HG03025 (cell line): ENCODE results near the gene CPNE1.
"Not testable (repeated sequence)": the region's sequence is repeated elsewhere in the genome, so short reads cannot be mapped to it uniquely, and the experiment has no call there.

Experiments used
- ATAC-seq: cut with Tn5 transposase; IDR thresholded peaks from one replicate; pipeline ENCODE4 v1.9.1; 2021; ENCODE audit warnings: mild to moderate bottlenecking, moderate library complexity; ENCODE audit not compliant: unreplicated experiment, low FRiP score

The CPNE1 gene

GRCh38 chr20:35698298-35699126 is 33.8 kb upstream of the CPNE1 start:
- ATAC-seq: peak; percentile 23

GRCh38 chr20:35697696-35698297 is 33.1 kb upstream of the CPNE1 start:
- ATAC-seq: no peak

GRCh38 chr20:35695978-35696377 is 31.3 kb upstream of the CPNE1 start:
- ATAC-seq: no peak

GRCh38 chr20:35695245-35695749 is 30.6 kb upstream of the CPNE1 start:
- no peak for ATAC-seq

GRCh38 chr20:35690265-35690664 is 25.6 kb upstream of the CPNE1 start:
- no peak for ATAC-seq

- not testable (repeated sequence) for ATAC-seq
These were observed 22.2 kb upstream of the CPNE1 start for GRCh38 chr20:35686872-35687271.

- ATAC-seq: not testable (repeated sequence)
These were observed 20.7 kb upstream of the CPNE1 start for GRCh38 chr20:35685368-35685767.

GRCh38 chr20:35681960-35682359 is 17.3 kb upstream of the CPNE1 start:
- ATAC-seq: no peak

GRCh38 chr20:35680452-35681183 is 15.9 kb upstream of the CPNE1 start:
- ATAC-seq: no peak

- no peak for ATAC-seq
These were observed 10.2 kb upstream of the CPNE1 start for GRCh38 chr20:35674921-35675320.

- ATAC-seq: no peak
These were observed 9.2 kb upstream of the CPNE1 start for GRCh38 chr20:35673884-35674283.

GRCh38 chr20:35669681-35670080 is 5.0 kb upstream of the CPNE1 start:
- ATAC-seq: no peak

GRCh38 chr20:35669221-35669620 is 4.5 kb upstream of the CPNE1 start:
- no peak for ATAC-seq

GRCh38 chr20:35665949-35666288 is 1.2 kb upstream of the CPNE1 start:
- ATAC-seq: no peak

GRCh38 chr20:35663516-35664465 is 909 bp downstream of the CPNE1 start:
- ATAC-seq: peak; percentile 27

GRCh38 chr20:35662551-35662950 is 2.1 kb downstream of the CPNE1 start:
- ATAC-seq: no peak

GRCh38 chr20:35661908-35662307 is 2.8 kb downstream of the CPNE1 start:
- ATAC-seq: no peak

GRCh38 chr20:35661053-35661452 is 3.6 kb downstream of the CPNE1 start:
- ATAC-seq: no peak

GRCh38 chr20:35660122-35660937 is 4.4 kb downstream of the CPNE1 start:
- ATAC-seq: no peak
